ENCODE results near the gene SPECC1.
"Not testable (repeated sequence)": the region's sequence is repeated elsewhere in the genome, so short reads cannot be mapped to it uniquely, and the experiment has no call there.

Gene SPECC1

DNA sequence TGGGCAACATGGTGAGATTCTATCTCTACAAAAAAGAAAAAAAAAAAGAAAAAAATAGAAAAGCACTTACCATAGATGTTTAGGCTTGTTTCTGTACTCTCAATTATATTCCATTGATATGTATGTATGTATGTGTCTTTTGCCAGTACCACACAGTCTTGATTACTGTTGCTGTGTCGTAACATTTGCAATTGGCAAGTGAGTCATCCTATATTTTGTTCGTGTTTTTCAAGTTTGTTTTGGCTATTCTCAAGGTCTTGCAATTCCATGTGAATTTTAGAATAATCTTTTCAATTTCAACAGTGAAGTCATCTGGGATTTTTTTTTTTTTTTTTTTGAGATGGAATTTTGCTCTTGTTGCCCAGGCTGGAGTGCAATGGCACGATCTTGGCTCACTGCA, 19.3 kb downstream of the SPECC1 start:
- H3K27ac Mint-ChIP-seq, result no peak overlapping the region
- H3K27me3 Mint-ChIP-seq (ENCODE audit: low read depth, poor library complexity), result peaks cover 15% of the 10 kb centered on the region

GRCh38 chr17:20032636-20033035, 23.5 kb downstream of the SPECC1 start:
- TF ChIP-seq, protein P1, sequence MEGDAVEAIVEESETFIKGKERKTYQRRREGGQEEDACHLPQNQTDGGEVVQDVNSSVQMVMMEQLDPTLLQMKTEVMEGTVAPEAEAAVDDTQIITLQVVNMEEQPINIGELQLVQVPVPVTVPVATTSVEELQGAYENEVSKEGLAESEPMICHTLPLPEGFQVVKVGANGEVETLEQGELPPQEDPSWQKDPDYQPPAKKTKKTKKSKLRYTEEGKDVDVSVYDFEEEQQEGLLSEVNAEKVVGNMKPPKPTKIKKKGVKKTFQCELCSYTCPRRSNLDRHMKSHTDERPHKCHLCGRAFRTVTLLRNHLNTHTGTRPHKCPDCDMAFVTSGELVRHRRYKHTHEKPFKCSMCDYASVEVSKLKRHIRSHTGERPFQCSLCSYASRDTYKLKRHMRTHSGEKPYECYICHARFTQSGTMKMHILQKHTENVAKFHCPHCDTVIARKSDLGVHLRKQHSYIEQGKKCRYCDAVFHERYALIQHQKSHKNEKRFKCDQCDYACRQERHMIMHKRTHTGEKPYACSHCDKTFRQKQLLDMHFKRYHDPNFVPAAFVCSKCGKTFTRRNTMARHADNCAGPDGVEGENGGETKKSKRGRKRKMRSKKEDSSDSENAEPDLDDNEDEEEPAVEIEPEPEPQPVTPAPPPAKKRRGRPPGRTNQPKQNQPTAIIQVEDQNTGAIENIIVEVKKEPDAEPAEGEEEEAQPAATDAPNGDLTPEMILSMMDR (IDR thresholded peaks at IDR 0.05), result no peak
- Mint-ChIP-seq H3K27me3 (ENCODE audit: low read depth, poor library complexity) (peaks cover 9% of the 10 kb centered on the region), H3K9me3 (no peaks in the 10 kb centered on the region), H3K27ac (no peak overlapping the region), H3K4me3 (no peak overlapping the region), H3K4me1 (no peaks in the 10 kb centered on the region), H3K36me3 (ENCODE audit: low read depth) (no peaks in the 10 kb centered on the region)
- DNase-seq, result no peak

More for the DNA sequence above, 19.3 kb downstream of the SPECC1 start:
- no peaks in the 10 kb centered on the region for H3K9me3 Mint-ChIP-seq
- no peak overlapping the region for H3K4me3 Mint-ChIP-seq
- no peaks in the 10 kb centered on the region for H3K36me3 Mint-ChIP-seq (ENCODE audit: low read depth)
- no peak for DNase-seq
- H3K4me1 Mint-ChIP-seq, result no peaks in the 10 kb centered on the region
- TF ChIP-seq, protein P1 (IDR thresholded peaks at IDR 0.05), result no peak

- DNase-seq, result no peak
- H3K27me3 Mint-ChIP-seq (ENCODE audit: low read depth, poor library complexity), result peaks cover 3% of the 10 kb centered on the region
- no peak overlapping the region for H3K4me3 Mint-ChIP-seq
- no peaks in the 10 kb centered on the region for H3K36me3 Mint-ChIP-seq (ENCODE audit: low read depth)
- H3K27ac Mint-ChIP-seq, result no peak overlapping the region
- TF ChIP-seq, protein P1 (IDR thresholded peaks at IDR 0.05), result no peak
- no peaks in the 10 kb centered on the region for H3K9me3 Mint-ChIP-seq
- no peaks in the 10 kb centered on the region for H3K4me1 Mint-ChIP-seq
These were observed 24.3 kb downstream of the SPECC1 start for GRCh38 chr17:20033415-20033814.

GRCh38 chr17:20035501-20035900, 26.3 kb downstream of the SPECC1 start:
- TF ChIP-seq, protein P1 (IDR thresholded peaks at IDR 0.05), result no peak
- Mint-ChIP-seq H3K36me3 (ENCODE audit: low read depth) (no peaks in the 10 kb centered on the region), H3K4me3 (no peak overlapping the region), H3K9me3 (no peaks in the 10 kb centered on the region), H3K27me3 (ENCODE audit: low read depth, poor library complexity) (peaks cover 3% of the 10 kb centered on the region), H3K4me1 (no peaks in the 10 kb centered on the region), H3K27ac (no peak overlapping the region)
- no peak for DNase-seq

- H3K36me3 Mint-ChIP-seq (ENCODE audit: low read depth); H3K27ac Mint-ChIP-seq; H3K4me3 Mint-ChIP-seq; H3K4me1 Mint-ChIP-seq; H3K9me3 Mint-ChIP-seq; DNase-seq; H3K27me3 Mint-ChIP-seq (ENCODE audit: low read depth, poor library complexity): not testable (repeated sequence)
These were observed 28.1 kb downstream of the SPECC1 start for GRCh38 chr17:20037286-20037685.

DNA sequence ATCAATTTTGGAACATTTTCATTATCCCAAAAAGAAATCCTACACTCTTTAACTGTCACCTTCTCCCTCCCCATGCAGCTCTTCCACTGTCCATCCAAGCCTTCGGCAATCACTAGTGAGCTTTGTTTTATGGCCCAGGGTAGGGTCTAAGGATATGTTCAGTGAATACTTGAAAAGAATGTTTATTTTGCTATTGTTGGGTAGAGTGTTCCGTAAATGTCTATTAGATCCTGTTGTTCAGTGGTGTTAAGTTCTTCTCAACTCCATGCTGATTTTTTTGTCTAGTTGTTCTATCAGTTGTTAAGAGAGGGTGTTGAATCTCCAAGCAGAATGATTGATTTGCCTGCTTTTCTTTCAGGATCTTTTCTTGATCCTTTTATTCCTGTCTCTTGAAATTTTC, 29.9 kb downstream of the SPECC1 start:
- peaks cover 6% of the 10 kb centered on the region for H3K4me1 Mint-ChIP-seq
- peaks cover 8% of the 10 kb centered on the region for H3K27me3 Mint-ChIP-seq (ENCODE audit: low read depth, poor library complexity)
- TF ChIP-seq, protein P1 (IDR thresholded peaks at IDR 0.05), result no peak
- H3K4me3 Mint-ChIP-seq, result no peak overlapping the region
- H3K36me3 Mint-ChIP-seq (ENCODE audit: low read depth), result no peaks in the 10 kb centered on the region
- H3K9me3 Mint-ChIP-seq, result no peaks in the 10 kb centered on the region
- DNase-seq, result no peak
- no peak overlapping the region for H3K27ac Mint-ChIP-seq

Measured in nephron progenitor cell (in vitro differentiated cells).